Measurements from ENCODE around the gene PRDM7.
"Not testable (repeated sequence)": the region's sequence is repeated elsewhere in the genome, so short reads cannot be mapped to it uniquely, and the experiment has no call there.

PRDM7 gene

DNA sequence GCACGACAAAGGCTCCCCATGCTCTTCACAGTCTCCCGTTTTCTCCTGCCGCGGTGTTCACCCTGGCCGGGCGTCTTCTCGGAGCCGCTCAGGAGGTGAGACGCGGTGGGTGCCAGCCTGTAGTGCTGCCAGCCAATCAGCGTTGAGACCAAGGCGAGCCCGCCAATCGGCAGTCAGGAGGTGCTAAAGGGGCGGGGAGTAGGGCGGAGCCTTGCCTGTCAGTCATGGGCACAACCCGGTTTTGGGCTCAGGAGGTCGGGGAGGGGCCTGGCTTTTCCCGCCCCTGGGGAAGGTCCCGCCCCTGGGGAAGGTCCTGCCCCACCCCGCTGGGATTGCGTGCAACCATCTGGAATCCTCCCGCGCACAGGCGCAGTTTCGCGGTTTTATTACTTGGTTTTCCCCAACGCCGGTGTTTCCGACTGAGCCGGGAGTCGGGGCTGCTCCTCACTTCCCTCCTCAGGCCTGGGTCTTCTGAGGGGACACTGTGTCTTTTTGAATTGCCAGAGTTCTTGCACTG is at the start of gene PRDM7:
PRDM7 (minus strand) TSS at position 92 of the 517 bp plus-strand sequence. CDS start 1,421 bp downstream, outside the sequence.
- DNase-seq: no peak

DNA sequence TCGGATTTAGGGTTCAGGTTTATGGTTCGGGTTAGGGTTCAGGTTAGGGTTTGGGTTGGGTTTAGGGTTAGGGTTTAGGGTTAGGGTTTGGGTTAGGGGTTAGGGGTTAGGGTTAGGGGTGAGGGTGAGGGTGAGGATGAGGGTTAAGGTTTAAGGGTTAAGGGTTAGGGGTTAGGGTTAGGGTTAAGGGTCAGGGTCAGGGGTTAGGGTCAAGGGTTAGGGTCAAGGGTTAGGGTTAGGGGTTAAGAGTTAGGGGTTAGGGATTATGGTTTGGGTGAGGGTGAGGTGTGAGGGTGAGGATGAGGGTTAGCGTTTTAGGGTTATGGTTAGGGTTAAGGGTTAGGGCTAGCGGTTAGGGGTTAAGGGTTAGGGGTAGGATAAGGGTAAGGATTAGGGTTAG is 44.7 kb upstream of the PRDM7 start:
- DNase-seq: not testable (repeated sequence)

DNA sequence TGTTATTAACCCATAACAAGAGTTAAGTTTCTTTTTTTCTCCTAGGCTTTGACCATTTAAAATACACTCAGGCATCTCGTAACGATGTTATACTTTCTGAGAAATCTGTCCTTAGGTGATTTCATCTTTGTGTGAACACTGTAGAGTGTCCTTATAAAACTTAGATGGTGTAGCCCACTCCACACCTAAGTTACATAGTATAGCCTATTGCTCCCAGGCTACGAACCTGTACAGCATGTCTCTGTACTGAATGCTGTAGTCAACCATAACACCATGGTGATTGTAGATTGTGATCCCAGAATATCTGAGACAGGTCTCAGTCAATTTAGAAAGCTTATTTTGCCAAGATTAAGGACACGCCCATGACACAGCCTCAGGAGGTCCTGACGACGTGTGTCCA is 30.5 kb upstream of the PRDM7 start:
- DNase-seq: not testable (repeated sequence)

DNA sequence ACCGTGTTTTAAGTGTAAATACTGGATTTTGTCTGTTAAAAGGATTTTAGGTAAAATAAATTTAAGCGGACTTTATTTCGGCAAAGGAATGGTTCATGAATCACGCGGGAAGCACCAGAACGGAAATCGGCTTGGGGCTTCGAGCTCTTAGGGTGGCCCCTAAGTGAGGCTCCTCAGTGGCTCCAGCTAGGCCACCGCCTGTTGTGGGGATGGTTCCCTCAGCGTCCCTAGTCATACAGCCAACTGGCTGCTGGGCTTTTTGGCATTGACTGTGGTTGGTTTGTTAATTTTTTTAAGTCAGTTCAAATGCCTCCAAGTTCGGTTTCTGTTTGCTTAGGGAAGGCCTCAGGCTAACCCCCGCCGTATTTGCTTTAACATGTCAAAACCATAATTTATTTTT is 29.9 kb upstream of the PRDM7 start:
- not testable (repeated sequence) for DNase-seq

DNA sequence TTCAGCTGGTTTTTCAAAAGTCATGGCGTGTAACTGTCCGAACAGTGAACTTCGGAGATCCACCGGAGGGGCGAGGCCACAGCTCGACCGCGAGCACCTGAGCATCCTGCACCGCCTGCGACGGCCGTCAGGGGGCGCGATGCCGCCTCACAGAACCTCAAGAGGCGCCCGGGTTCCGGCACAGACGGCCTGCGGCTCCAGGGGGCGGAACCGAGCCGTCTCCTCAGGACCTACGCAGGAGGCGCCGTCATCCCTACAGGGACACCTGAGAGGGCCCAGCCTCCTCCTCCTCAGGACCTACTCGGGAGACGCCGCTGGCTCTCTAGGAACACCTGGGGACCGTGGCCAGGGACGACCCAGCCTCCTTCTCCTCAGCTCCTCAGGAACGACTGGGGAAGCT is 29.1 kb upstream of the PRDM7 start:
- not testable (repeated sequence) for DNase-seq

DNA sequence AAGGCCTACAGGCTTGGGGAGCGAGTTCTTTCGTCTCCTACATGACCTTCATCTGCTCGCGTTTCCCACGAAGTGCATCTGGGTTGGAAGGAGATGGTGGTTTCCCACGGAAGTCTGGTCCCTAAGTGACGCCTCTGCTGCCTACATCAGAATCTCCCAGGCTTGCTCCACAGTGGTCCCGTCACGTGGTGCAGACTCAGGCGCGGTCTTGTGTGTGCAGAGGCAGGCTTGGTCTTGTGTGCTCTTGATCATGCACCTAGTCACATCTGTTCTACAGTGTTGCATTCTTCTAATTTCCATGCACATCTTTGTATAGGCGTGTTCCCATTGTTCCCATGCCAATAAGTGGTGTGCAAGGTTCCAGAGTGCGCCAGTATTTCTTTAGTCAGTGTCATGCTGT is 27.6 kb upstream of the PRDM7 start:
- not testable (repeated sequence) for DNase-seq

DNA sequence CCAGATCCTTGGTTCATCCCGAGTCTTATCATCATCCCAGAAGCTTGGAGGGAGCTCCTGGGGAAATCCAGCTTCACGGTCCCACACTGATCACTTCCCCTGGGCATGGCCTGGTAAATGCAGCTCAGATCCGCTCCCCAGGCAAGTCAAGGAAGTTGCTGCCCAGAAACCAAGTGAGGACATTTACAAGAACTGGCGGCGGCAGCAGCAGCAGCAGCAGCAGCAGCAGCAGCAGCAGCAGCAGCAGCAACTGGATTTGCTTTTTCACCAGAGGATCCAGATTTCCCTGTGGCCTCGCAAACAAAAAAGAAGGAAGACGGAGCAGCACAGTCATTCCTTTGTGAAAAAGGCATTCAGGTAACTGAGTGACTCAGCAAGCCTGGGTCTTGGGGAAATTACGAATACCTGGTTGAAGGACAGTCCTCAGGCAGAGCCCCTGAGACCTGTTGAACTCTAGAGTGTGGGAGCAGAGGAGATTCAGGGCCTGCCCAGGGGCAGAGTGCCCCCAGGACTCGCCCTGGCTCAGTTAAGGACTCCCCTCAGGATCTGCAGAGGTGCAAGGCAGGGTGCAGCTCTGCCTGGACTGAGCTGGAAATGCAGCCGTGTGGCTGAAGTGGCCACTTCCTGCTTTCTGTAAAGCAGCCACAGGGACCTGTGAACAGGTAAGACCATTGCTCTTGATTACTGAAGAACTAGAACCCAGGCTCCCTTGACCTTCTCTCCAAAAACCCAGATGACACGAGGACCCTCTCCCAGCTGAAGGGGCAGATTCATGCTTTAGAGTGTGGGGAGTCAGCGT is 25.2 kb upstream of the PRDM7 start:
- DNase-seq: not testable (repeated sequence)

DNA sequence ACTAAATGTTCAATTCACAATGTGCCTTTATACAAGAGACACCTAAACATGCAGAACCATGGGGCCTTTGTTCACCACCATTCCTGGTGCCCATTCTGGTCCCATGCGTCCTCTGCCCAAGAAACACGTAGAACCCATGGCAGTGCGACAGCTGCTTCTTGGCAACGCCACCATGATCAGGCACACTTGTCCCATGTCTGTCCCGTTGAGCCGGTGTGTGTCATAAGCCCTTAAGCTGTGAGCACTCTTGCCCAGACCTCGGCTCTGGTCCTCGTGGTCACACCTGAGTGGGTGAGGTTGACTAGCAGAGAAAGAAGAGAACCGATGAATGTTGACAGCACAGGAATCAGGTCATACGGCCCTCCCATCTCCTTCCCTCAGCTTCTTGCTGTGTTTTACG is 24.2 kb upstream of the PRDM7 start:
- not testable (repeated sequence) for DNase-seq

DNA sequence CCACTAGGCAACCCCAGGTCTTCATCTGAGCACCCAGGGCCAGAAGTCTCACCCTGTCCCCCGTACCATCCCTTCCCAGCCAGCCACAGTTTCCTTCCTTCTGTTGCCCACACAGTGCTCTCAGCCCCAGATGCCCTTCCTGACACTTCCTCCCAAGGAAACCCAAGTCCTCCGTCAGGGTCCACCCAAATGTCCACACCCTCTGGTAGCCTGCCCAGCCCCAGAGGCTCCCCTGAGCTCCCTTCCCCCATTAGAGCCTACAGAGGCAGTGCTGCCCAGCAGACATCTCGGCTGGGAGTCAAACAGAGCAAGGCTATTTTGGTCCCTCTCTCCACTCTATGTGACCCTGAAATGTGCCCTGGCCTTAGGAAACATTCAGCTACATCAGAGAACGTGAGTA is 23.7 kb upstream of the PRDM7 start:
- DNase-seq: not testable (repeated sequence)

DNA sequence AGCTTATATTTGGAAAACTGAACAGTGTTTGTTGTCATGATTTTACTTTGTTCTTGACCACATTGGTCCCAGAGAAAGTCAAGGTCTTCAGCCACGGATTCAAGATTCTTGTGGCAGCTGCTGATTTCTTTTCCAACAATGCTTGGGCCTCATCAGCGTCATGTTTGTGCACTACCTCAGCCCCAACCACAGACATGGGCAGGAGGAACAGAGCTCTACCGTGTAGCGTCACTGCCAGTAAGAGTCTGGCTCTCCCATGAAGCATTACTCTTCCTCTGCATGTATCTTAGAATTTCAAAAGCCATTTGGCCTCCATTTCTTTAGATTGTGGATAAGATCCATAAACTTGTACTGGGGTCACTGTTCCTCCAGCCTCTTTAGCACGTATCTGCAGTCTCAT is 23.1 kb upstream of the PRDM7 start:
- not testable (repeated sequence) for DNase-seq

DNA sequence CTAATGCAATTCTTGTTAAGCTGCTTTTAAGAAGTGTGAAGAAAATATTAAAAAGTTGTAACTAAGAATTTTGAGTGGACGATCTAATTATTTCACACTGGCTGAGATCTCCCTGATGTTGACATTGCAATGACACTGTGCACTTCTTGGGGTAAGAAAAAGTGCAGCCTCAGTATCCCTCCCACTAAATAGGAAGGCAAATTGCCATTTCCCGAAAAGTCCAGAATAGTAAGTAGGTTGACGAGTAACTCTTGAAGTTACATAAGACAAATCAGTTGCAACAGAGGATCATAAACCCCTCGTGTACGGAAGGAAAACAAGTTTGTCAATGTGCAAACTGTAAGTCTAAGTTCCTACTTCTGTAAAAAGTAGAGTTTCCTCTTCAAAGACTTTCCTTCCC is 21.8 kb upstream of the PRDM7 start:
- not testable (repeated sequence) for DNase-seq

DNA sequence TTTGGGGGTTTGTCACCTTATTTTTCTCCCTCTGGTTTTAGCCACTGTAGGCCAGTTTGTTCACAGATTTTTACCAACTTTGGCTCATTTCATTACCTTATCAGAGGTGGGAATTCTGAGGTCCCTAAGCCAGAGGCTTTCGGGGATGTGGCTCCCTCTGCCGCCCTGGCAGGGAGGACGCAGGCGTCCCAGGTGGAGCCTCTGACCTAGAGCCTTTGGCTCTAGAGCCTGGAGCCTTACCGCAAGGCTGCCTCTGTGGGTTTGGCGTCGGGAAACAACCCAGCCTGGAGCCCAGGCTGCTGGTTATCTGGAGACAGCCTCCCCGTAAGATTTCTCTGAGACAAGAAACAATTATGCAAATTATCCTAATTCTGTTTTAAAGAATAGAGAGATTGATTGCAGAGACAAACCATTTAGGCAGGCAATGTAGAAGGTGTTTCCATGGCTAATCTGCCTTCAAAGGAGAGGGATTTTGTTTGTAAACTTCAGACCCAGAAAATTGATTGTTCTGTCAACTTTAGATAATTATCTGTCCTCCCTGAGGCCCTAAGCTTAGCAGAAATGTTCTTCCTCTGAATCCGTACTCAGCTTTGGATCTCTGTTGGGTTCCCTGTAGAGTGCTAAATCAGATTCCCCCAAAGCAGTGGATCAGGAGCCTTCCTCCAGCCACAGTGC is 20.0 kb upstream of the PRDM7 start:
- not testable (repeated sequence) for DNase-seq

DNA sequence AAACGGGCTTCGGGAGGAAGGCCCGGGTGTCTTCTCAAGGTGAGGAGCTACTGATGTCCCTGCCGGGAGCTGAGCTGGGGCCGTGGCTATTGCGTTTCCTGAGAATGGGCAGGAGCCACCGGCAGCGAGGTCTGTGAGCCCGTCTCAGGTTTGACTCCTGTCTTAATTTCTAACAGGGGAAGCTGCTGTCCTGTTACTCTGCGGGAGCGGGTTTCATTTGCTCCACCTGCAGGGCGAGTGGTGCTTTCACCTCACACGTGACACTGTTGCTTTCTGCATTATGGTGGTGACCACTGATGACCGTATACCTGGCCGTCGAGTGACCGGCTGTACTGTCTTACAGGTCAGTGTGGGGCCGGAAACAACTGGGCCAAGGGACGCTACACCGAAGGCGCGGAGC is 17.7 kb upstream of the PRDM7 start:
- DNase-seq: not testable (repeated sequence)

DNA sequence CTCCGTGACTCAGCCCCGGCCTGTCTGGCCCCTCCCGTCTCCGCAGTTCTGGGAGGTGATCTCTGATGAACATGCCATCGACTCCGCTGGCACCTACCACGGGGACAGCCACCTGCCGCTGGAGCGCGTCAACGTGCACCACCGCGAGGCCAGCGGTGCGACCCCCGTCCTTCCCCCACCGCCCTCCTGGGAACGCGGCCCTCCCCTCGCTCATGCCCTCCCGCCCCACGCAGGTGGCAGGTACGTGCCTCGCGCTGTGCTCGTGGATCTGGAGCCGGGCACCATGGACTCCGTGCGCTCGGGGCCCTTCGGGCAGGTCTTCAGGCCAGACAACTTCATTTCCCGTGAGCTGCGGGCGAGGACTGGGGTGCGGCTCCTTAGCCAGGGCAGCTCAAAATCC is 17.2 kb upstream of the PRDM7 start:
- not testable (repeated sequence) for DNase-seq

DNA sequence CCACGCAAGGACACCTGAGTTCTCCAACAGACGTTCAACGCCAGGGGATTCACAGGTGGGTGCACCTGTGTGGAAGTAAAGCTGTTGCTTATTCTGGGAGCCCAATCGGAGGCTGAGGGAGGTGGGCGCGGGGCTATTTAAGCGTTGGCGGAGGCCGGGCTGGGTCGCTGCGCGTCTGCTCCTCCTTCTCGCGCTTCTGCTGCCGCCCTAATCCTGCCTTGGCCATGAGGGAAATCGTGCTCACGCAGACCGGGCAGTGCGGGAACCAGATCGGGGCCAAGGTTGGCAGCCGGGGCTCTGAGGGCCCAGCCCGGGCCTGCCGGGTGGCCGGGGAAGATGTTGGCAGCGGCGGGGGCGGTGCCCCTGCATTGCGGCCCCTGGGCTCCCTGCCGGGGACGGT is 16.7 kb upstream of the PRDM7 start:
- DNase-seq: not testable (repeated sequence)

DNA sequence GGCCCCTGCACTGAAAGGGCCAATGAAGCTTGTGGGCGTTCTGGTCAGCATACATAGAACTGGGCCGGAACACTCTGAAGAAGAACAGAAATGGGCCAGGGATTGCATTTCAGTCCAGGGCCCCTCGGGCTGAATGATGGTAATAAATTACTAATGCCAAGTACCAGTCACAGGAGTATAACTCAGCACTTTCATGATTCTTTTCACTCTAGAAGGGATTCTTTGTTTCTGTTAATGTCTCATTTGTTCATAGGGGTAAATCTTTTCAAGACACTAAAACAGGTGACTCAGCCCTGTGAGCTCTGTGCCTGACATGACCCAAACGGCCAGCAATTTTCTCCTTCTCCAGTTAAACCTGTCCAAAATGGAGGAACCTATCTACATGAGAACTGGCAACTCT is 15.7 kb upstream of the PRDM7 start:
- DNase-seq: not testable (repeated sequence)

DNA sequence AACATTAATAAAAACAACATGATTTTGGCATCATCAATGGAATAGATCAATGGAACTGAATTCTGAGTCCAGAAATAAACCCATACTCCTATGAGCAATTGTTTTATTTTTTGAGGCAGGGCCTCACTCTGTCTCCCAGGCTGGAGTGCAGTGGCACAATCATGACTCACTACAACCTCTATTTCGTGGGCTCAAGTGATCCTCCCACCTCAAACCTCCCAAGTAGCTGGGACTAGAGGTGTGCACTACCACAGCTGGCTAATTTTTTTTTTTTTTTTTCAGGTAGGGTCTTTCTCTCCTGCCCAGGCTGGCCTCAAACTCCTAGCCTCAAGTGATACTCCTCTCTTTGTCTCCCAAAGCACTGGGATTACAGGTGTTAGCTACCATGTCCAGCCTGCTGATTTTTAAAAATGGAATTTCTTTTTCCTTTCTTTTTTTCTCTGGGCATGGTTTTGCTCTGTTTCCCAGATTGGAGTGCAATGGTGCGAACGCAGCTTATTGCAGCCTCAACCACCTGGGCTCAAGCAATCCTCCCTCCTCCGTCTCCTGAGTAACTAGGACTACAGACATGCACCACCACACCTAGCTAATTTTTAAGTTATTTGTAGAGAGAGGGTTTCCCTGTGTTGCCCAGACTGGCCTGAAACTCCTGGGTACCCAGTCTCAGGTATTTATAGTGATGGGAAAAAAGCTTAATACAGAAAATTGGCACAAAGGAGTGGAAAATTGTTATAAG is 7.3 kb upstream of the PRDM7 start:
- no peak for DNase-seq

DNA sequence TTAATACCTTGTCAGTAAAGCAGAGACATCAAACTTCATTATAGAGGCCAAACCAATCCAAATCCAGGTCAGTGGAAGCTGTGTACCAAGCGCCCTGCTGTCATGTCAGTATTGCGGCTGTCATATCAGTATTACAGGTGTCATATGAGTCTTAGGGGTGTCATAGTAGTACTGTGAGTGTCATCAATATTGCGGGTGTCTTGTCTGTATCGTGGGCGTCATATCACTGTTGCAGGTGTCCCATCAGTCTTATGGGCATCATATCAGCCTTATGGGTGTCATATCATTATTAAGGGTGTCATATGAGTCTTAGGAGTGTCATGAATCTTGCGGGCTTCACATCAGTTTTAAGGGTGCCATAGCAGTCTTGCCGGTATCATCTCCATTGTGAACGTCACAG is 6.0 kb upstream of the PRDM7 start:
- no peak for DNase-seq

DNA sequence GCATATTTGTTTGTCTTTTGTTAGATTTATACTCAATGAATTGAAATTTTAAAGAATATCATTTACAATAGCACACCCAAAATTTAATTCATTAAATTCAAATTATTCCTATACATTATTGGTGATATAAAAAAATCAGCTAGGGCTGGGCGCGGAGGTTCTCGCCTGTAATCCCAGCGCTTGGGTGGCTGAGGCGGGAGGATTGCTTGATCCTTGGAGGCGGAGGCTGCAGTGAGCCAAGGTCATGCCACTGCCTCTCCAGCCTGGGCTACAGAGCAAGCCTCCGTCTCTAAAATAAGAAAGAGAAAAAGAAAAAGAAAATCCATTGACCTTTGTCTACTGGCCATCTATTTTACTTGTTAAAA is 4.5 kb upstream of the PRDM7 start:
- no peak for DNase-seq

DNA sequence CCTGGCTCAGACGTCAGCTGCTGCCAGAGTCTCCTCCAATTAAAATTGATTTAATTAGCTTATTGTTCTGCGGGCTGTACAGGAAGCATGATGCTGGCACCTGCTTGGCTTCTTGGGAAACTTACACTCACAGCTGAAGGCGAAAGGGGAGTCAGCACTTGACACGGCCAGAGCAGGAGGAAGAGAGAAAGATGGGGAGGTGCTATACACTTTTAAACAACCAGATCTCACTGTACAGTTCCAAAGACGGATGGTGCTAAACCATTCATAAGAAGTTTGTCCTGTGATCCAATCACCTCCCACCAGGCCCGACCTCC is 1.4 kb upstream of the PRDM7 start:
- no peak for DNase-seq

DNA sequence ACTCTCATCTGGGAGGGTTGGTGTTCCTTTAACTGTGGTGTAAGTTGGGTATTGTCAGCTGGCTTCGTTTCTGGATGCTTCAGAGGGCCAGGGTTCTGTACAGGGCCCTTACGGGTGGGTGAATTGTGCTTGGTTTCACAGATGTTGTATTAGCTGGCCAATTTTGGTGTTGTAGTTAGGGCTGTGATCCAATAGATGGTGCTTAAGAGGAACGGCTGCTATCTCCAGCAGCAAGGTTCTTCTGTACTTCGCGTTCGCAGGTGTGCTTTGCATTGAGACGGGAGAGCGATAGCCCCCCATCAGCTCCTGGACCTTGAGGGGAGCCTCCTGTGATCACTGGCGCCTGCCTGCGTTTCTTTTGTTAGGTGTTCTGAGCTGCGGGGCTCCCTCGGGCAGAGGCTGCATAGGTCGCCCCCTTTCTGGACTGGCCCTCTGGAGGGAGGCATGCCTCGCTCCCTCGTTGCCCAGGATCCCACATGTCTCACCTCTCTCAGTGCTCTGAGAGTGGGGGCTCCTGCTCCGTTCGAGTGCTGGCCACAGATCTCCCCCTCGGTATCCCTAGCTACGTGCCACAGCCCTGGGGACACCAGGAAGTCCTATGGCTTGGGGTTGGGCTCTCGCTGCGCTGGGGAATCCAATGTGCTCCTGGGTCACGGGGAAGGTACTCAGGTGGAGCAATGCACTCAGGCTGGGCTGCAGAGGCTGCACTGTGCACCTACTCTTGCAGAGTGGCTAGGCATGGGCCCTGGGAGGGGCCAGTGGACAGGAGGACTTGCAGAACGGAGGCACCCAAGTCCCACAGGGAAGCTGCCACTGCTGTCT is 837 bp upstream of the PRDM7 start:
- no peak for DNase-seq

DNA sequence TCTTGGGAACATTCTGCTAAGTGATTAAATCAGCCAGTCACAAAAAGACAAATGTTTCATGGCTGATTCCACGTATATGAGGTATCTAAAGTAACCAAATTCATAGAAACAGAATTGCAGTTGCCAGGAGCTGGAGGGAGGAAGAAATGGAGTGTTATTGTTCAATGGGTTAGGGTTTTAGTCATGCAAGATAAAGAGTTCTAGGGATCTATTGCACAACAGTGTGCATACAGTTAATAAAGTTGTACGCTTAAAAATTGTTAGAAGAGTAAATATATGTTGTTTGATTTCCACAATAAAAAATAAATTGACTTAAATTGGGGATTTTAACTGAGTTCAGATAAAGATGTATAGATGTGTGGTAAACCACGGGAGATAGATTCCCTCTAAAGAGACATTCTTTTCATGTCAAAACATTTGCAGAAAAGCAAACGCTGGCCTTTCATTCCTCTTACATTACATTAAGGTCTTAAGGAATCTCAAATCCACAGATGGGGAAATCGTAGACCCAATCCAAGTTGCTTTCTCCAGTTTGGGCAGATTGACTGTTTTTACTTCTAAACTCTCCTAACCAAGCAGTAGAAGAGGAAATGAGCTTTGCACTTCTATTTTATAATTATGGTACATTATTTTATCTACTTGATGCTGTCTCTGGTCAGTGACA is 4.6 kb downstream of the PRDM7 start:
- DNase-seq: no peak
